Endodermal cell (in vitro differentiated cells): ENCODE results near the gene NSFL1C. TPM values are rescaled to one million over a fixed set of nuclear protein-coding genes. Genes with fewer than 3 reads are reported as not detected.

Experiments used
- DNase-seq: peaks from one replicate; pipeline ENCODE4 v3.0.0-alpha.2; 2017
- H3K27ac ChIP-seq: 2 replicates; pipeline ENCODE4 v1.5.1; 2013; ENCODE audit warnings: mild to moderate bottlenecking, low read depth, low read length, moderate library complexity
- H3K27me3 ChIP-seq: 2 replicates; pipeline ENCODE4 v1.6.1; 2013; ENCODE audit warnings: mild to moderate bottlenecking, low read length, moderate library complexity; ENCODE audit not compliant: insufficient read depth, control insufficient read depth, poor library complexity, severe bottlenecking
- H3K36me3 ChIP-seq: 2 replicates; pipeline ENCODE4 v1.7.0; 2013; ENCODE audit warnings: mild to moderate bottlenecking, low read length, moderate library complexity; ENCODE audit not compliant: control insufficient read depth, insufficient read depth
- H3K4me1 ChIP-seq: one replicate; pipeline ENCODE4 v1.7.0; 2013; ENCODE audit warnings: low read length; ENCODE audit not compliant: control insufficient read depth, insufficient read depth
- H3K4me3 ChIP-seq: 2 replicates; pipeline ENCODE4 v1.5.1; 2013; ENCODE audit warnings: mild to moderate bottlenecking, low read length, moderate library complexity
- H3K9ac ChIP-seq: 2 replicates; pipeline ENCODE4 v1.6.1; 2013; ENCODE audit warnings: mild to moderate bottlenecking, low read length, moderate library complexity; ENCODE audit not compliant: poor library complexity, severe bottlenecking; ENCODE audit errors: extremely low read depth
- H3K9me3 ChIP-seq: 2 replicates; pipeline ENCODE4 v1.6.1; 2013; ENCODE audit warnings: mild to moderate bottlenecking, low read length, moderate library complexity; ENCODE audit not compliant: control insufficient read depth
- H3K27ac Mint-ChIP-seq: 2 replicates; pipeline ENCODE4 v1.8.0; 2020; ENCODE audit warnings: mixed read lengths
- H3K27me3 Mint-ChIP-seq: 2 replicates; pipeline ENCODE4 v1.8.0; 2021; ENCODE audit warnings: mild to moderate bottlenecking, mixed read lengths; ENCODE audit not compliant: insufficient read depth
- H3K36me3 Mint-ChIP-seq: 2 replicates; pipeline ENCODE4 v1.8.0; 2020; ENCODE audit warnings: low read depth, mixed read lengths
- H3K4me1 Mint-ChIP-seq: 2 replicates; pipeline ENCODE4 v1.8.0; 2020; ENCODE audit warnings: mixed read lengths
- H3K4me3 Mint-ChIP-seq: 2 replicates; pipeline ENCODE4 v1.8.0; 2020; ENCODE audit warnings: mild to moderate bottlenecking, moderate library complexity, mixed read lengths
- H3K9me3 Mint-ChIP-seq: 2 replicates; pipeline ENCODE4 v1.8.0; 2020; ENCODE audit warnings: mild to moderate bottlenecking, mixed read lengths
- WGBS, 2 experiments: methylation state at CpG; one replicate each; pipeline versions ENCODE4 v1.1.5 to v1.1.7; 2013; ENCODE audit warnings: missing lambda C conversion rate in 2 of 2, mixed read lengths in 1 of 2; ENCODE audit not compliant: insufficient coverage in 1 of 2, insufficient read length in 1 of 2; 5-methylcytosine and 5-hydroxymethylcytosine counted together
- total RNA-seq, 2 donors: library from RNA; stranded (reverse); fragmentation: NEBNext Ultra II Directional in 1 of 2; extraction: Animal tissue kit (Norgen Biotek cat#: 25700) in 1 of 2; gene quantifications; 2 replicates in 1 of 2; 3 replicates in 1 of 2; pipeline ENCODE4 v1.2.1, GENCODE V29; 2021
- TF ChIP-seq, protein P1 (sequence below): fragments of 200-600 bp; sonication (generic); conservative IDR thresholded peaks from 2 replicates; pipeline ENCODE4 v1.5.0; 2021; ENCODE audit warnings: antibody characterized with exemption, mild to moderate bottlenecking

Gene NSFL1C
- total RNA-seq, 2 donors from 2014 or later, result 90.9 to 117 TPM

DNA sequence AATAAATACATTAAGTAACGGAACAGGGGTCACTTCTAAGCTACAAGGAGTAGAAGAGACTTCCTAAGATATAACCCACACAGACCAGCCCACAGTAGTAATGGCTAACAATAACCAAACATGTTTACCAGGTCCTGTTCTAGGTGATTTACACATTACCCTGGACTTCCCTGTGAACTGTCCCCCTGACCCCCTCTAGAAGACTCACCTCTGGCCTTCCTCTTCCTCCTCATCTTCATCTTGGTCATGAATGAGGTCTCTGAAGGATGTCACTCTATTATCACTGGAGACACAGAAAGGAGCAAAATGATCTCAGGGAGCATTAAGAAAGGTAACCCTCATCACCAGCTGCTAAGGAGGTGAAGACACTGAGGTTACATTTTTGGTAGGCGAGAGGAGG lies 8.7 kb downstream of the NSFL1C start:
- H3K9me3 ChIP-seq, result peaks cover under 1% of the 10 kb centered on the region
- peaks cover 91% of the 10 kb centered on the region for H3K36me3 ChIP-seq
- H3K36me3 Mint-ChIP-seq, result peaks cover 54% of the 10 kb centered on the region

DNA sequence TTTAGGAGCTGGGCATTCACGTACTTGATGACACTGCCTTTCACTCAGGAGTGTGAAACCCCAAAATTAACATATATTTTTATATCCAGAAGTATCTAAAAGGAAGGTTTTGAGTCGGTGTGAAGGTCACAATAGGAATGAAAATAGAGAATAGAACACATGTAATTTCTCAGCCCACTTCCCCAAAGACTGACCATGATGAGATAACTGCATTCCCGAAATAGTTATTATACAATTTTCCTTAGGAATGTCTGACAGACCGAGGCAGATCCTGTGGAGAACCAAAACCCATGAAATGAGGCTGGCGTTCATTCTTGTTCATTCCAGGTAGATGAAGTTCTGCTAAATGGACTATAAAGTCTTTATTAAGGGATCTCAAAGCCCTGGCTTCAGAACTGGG lies 10.3 kb downstream of the NSFL1C start:
- H3K27me3 Mint-ChIP-seq, result no peaks in the 10 kb centered on the region
- TF ChIP-seq, protein P1, sequence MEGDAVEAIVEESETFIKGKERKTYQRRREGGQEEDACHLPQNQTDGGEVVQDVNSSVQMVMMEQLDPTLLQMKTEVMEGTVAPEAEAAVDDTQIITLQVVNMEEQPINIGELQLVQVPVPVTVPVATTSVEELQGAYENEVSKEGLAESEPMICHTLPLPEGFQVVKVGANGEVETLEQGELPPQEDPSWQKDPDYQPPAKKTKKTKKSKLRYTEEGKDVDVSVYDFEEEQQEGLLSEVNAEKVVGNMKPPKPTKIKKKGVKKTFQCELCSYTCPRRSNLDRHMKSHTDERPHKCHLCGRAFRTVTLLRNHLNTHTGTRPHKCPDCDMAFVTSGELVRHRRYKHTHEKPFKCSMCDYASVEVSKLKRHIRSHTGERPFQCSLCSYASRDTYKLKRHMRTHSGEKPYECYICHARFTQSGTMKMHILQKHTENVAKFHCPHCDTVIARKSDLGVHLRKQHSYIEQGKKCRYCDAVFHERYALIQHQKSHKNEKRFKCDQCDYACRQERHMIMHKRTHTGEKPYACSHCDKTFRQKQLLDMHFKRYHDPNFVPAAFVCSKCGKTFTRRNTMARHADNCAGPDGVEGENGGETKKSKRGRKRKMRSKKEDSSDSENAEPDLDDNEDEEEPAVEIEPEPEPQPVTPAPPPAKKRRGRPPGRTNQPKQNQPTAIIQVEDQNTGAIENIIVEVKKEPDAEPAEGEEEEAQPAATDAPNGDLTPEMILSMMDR, result no peak
- Histone ChIP-seq H3K4me3 (no peak overlapping the region), H3K9me3 (peaks cover 18% of the 10 kb centered on the region), H3K27me3 (no peaks in the 10 kb centered on the region), H3K9ac (no peak overlapping the region), H3K36me3 (peaks cover 94% of the 10 kb centered on the region), H3K27ac (no peak overlapping the region), H3K4me1 (peaks cover 10% of the 10 kb centered on the region)
- H3K4me1 Mint-ChIP-seq, result peaks cover 2% of the 10 kb centered on the region
- WGBS, 2 experiments, result 92 to 100% methylated on average over 2 to 4 of the region's 5 CpGs
- H3K27ac Mint-ChIP-seq, result no peak overlapping the region
- no peak for DNase-seq
- no peak overlapping the region for H3K4me3 Mint-ChIP-seq
- peaks cover 66% of the 10 kb centered on the region for H3K36me3 Mint-ChIP-seq
- no peaks in the 10 kb centered on the region for H3K9me3 Mint-ChIP-seq

More for the DNA sequence above, 8.7 kb downstream of the NSFL1C start:
- DNase-seq, result no peak
- peaks cover 2% of the 10 kb centered on the region for H3K4me1 Mint-ChIP-seq
- no peak overlapping the region for H3K4me3 Mint-ChIP-seq
- no peaks in the 10 kb centered on the region for H3K27me3 ChIP-seq
- H3K9ac ChIP-seq, result no peak overlapping the region
- TF ChIP-seq, protein P1, result no peak
- peaks cover 10% of the 10 kb centered on the region for H3K4me1 ChIP-seq
- H3K27ac Mint-ChIP-seq, result no peak overlapping the region
- H3K4me3 ChIP-seq, result no peak overlapping the region
- no peaks in the 10 kb centered on the region for H3K9me3 Mint-ChIP-seq
- H3K27me3 Mint-ChIP-seq, result no peaks in the 10 kb centered on the region
- WGBS, 2 experiments, result 100% methylated on average over 1 of the region's 2 CpGs; no CpG with 5 or more reads in 1 of the 2 experiments
- no peak overlapping the region for H3K27ac ChIP-seq

DNA sequence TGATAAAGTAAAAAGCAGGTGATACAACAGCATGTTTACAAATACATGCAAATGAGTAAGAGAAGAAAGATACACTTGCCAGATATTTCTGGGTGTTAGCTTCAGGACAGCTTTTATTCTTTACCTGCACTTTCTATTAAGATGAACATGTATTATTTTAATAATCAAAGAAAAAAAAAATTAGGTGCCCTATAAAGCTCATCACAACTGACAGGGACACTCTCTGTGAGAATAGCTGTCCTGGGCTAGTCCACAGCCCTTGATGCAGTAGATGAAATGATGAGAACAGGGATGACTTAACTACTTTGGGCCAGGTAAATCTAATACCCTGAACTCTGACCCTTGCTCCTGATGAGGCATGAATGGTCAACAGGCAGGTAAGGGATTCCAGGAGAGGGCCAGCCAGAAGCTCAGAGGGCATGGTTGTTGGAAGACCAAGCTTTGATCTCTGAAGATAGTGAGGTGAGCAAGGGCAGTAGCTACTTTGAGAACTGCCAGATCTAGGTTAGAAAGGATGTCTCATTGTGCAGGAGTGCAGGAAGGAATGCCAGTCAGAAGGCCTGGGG lies 15.6 kb downstream of the NSFL1C start:
- H3K27ac ChIP-seq, result no peak overlapping the region
- no peaks in the 10 kb centered on the region for H3K9me3 Mint-ChIP-seq
- H3K27me3 Mint-ChIP-seq, result no peaks in the 10 kb centered on the region
- no peak overlapping the region for H3K4me3 ChIP-seq
- no peak overlapping the region for H3K27ac Mint-ChIP-seq
- peaks cover 20% of the 10 kb centered on the region for H3K9me3 ChIP-seq
- no peak overlapping the region for H3K4me3 Mint-ChIP-seq
- H3K36me3 Mint-ChIP-seq, result peaks cover 75% of the 10 kb centered on the region
- H3K36me3 ChIP-seq, result peaks cover 98% of the 10 kb centered on the region
- peaks cover 2% of the 10 kb centered on the region for H3K4me1 Mint-ChIP-seq
- H3K9ac ChIP-seq, result no peak overlapping the region
- peak; percentile 41 for DNase-seq
- no peaks in the 10 kb centered on the region for H3K27me3 ChIP-seq
- TF ChIP-seq, protein P1, result no peak
- peaks cover 10% of the 10 kb centered on the region for H3K4me1 ChIP-seq
